ENCODE results near the gene COG1.

Gene COG1

DNA sequence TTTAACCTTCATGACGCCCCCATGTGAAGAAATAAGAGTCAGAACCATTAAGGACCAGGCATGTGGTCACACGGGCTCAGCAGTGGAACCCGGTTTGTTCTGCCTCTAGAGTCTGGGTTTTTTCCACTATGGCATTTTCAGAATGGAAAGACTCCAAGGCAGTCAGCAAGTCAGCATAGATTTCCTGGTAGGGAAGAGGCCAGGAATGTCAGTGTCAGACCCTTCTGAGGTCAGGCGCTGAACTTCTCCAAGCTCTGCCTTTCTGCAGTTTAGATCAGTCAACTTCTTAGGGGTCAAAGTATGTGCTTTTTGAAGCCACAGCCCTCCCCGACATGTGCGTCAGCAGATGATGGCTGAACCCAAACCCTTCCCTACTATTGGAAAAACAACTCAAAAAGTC lies 24.2 kb upstream of the COG1 start:
- no peak for DNase-seq

DNA sequence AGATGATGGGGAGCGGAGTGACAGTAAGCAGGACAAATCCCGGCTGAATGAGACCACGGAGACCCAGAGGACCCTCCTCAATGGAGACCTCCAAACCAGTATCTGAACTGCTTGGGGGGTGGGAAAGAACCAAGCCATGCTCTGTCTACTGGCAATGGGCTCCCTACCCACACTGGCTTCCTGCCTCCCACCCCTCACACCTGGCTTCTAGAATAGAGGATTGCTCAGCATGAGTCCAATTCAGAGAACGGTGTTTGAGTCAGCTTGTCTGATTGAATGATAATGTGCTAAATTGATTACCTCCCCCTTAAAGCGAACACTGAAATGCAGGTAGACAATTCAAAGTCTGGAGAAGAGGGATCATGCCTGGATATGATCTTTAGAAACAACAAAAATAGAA lies 22.5 kb upstream of the COG1 start:
- no peak for DNase-seq

GRCh38 chr17:73172252-73172651 lies 20.6 kb upstream of the COG1 start:
- no peak for DNase-seq

GRCh38 chr17:73174126-73174525 lies 18.7 kb upstream of the COG1 start:
- no peak for DNase-seq

- DNase-seq, result no peak
Measured at GRCh38 chr17:73175962-73176565, 16.8 kb upstream of the COG1 start.

DNA sequence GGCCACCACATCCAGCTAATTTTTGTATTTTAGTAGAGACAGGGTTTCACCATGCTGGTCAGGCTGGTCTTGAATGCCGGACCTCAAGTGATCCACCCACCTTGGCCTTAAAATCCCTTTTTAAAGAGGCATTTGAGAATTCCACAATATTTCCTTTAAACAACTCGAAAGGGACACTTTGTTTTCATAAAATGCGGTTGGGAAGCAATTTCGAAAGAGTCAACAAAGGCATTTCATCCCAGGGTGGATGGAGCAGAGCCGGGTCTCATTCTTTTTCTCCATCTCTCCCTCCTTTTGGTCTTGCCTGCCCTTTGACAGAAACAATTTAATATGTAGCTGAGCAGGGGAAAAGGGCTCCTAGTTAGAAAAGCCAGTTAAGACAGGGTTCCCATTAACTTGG lies 13.5 kb upstream of the COG1 start:
- DNase-seq, result no peak

GRCh38 chr17:73179878-73180277 lies 13.0 kb upstream of the COG1 start:
- no peak for DNase-seq

DNA sequence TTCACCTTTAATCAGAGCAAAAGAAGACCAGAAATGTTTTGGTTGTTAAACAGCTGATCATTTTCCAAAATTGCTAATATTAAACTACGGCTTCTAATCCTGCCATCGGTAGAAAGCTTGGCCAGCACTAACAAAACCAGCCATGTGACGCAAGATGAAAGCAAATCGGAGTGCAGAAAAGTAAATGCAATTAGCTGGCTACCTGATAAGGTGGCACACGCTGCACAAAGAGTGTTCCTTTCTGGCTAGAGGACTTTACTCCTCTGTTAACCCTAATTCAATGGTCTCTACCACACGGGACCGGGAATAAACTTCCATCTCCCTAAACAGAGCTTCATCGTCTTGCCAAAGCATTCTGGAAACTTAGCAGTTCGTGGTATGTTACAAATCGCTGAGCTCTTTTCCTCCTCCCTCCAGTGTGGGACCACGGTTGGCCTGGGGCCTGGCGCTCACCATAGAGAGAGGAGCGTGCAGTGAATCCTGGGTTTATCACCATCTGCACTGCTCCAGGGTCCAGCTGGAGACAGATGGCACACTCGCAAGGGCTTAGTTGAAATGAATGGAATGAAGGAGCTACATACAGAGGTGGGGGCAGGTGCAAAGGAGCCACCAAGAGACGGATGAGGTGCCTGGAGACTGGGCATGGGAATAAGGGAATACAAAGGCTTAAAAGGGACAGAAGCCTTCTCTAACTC lies 10.1 kb upstream of the COG1 start:
- no peak for DNase-seq

- no peak for DNase-seq
Measured at GRCh38 chr17:73184136-73184993, 8.5 kb upstream of the COG1 start.

DNA sequence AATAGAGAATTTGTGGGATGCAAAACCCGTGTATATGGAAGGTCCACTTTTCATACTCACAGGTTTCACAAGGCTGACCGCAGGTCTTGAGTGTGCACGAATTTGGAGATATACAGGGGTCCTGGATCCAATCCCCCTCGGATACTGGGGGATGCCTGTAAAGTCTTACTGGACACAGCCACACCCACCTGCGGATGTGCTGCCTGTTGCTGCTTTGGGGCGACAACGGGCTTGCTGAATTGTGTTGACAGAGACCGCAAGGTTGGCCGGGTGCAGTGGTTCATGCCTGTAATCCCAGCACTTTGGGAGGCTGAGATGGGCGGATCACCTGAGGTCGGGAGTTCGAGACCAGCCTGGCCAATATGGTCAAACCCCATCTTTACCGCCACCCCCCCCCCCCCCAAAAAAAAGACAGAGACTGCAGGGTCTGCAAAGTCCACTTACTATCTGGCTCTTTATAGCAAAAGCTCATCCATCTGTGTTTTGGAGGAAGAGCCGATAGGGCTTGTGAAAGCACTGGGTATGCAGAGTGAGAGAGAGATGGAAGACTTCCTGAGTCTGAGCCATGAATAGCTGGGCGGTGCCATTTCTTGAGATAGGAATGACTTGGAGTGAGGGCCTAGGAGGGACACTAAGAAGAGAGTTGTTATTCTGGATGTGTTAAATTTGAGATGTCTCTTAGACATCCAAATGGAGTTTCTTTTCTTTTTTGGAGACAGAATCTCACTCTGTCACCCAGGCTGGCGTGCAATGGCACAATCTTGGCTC lies 6.4 kb upstream of the COG1 start:
- no peak for DNase-seq

- DNase-seq, result no peak
Measured at GRCh38 chr17:73187203-73187769, 5.6 kb upstream of the COG1 start.

GRCh38 chr17:73188011-73188410 lies 4.8 kb upstream of the COG1 start:
- no peak for DNase-seq

DNA sequence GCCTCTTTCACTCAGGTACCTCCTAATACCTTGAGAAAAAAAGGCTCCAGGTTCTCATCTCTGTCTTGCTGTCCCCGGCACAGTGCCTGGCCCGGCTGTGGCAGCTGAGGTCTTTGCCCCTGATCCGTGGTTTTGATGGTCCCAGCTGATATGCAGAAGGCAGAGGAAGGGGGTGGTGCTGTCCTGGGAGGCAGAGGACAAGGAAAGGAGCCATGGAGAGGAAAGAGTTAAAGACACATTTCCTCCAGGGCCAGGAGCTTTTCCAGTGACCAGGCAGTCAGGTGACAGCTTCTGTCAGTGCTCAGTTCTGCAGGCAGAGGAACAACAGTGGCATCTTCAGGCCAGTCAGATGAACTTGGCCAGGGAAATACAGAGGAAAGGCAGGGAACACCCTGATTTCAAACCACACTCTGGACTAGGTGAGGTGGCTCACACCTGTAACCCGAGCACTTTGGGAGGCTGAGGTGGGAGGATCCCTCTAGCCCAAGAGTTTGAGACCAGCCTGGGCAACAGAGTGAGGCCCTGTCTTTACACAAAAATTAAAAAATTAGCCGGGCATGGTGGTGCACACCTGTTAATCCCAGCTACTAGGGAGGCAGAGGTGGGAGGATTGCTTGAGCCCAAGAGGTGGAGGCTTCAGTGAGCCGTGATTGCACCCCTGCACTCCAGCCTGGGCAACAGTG lies 3.3 kb upstream of the COG1 start:
- no peak for DNase-seq

DNA sequence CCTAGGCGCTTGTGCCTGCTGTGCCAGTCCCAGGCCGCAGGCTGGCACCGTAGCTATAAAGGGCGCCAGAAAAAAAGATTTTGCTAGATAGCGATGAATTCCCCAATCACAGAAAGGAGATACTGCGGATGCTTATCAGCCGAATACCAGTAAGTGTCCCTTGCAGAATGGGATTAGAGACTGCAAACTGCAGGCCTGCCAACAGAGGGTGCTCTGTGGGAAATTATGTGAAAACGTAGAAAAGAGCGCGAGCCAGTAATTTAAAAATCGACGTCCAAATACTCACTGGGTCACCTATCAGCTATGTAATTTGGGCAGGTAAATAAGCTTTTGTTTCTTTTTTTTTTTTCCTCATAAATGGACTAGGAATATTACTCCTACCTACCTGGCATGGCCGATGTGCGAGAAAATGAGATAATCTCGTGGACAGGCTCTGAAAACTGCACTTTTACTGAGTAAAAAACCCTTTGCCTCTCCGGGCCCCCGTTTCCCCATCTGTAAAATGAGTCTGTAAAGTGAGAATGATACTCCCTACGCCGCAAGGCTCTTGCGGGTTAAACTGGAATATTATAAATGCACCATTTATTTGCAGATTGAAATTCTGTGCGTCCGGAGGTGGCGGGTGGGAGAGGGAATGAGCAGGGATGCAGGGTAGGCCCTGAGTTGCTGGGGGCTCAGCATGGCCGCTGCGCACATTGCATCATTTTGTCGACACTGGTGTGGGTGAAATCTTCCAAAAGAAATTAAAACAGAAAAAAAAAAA lies 1.2 kb upstream of the COG1 start:
- peak; percentile 71 to 78 for DNase-seq

DNA sequence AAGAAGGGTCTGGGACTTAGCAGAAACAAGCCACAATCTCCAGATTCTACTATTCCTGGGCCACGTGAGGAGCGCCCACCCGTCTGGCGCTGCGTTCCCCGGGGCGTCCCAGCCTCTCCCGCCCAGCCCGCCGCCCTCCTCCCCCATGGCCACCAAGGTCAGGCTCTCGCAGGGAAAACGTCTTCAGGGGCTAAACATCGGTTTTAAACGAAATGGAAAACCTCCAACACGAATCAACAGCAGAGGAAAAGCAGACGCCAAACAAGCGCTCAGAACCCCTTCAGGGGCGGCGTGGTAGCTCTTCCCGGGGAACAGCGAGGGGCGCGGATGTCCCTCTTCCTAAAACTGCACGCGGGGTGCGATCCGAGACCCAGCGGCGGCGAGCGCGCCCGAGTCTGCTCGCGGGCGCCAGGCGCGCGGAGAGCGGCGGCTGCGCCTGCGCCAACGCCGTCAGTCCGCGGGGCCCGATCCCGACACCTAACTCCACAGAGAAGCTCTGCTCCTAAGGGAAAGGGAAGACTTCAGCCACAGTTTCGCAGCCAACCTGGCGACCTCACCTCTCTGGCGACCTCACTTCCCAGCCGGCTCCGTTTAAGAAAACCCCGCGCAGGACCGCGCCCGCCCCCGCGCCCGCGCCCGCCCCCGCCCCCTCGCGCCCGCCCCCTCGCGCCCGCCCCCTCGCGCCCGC lies 505 bp upstream of the COG1 start:
- DNase-seq, result peak; percentile 65 to 72

DNA sequence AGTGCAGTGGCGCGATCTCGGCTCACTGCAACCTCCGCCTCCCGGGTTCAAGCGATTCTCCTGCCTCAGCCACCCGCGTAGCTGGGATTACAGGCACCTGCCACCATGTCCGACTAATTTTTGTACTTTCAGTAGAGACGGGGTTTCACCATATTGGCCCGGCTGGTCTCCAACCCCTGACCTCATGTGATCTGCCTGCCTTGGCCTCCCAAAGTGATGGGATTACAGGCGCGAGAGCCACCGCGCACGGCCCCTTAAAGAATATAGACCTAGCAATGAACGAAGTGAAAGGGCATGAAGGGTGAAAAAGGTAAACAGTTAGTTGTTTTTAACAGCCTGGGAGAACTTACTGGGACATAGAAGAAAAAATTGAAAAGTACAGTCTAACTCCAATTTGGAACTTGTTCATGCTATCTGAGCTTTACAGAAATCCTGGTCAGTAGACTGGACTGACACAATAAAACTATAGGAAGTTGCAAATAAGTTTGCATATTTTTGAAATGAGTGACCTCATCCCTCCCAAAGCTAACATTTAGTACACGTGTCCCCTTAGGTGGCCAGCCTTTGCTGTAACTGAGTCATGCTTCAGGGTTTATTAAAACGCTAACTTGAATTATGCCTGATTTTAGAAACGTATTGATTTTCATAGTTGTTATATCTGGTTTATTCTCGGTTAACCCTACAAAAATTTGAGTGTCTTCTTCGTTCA lies 1.8 kb downstream of the COG1 start:
- no peak for DNase-seq

- DNase-seq, result no peak
Measured at GRCh38 chr17:73196500-73196899, 3.6 kb downstream of the COG1 start.

- DNase-seq, result no peak
Measured at GRCh38 chr17:73197161-73197560, 4.3 kb downstream of the COG1 start.

- DNase-seq, result no peak
Measured at GRCh38 chr17:73198201-73198929, 5.5 kb downstream of the COG1 start.

- DNase-seq, result no peak
Measured at GRCh38 chr17:73198930-73199260, 6.0 kb downstream of the COG1 start.

Data from activated CD4-positive, alpha-beta T cell treated with anti-CD3 and anti-CD28 coated beads, Interleukin-2, amount 50 U/mL, for 48 hours (primary cell).